ENCODE results near the gene LIN37.

LIN37 gene, protein sequence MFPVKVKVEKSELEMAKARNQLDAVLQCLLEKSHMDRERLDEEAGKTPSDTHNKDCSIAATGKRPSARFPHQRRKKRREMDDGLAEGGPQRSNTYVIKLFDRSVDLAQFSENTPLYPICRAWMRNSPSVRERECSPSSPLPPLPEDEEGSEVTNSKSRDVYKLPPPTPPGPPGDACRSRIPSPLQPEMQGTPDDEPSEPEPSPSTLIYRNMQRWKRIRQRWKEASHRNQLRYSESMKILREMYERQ

DNA sequence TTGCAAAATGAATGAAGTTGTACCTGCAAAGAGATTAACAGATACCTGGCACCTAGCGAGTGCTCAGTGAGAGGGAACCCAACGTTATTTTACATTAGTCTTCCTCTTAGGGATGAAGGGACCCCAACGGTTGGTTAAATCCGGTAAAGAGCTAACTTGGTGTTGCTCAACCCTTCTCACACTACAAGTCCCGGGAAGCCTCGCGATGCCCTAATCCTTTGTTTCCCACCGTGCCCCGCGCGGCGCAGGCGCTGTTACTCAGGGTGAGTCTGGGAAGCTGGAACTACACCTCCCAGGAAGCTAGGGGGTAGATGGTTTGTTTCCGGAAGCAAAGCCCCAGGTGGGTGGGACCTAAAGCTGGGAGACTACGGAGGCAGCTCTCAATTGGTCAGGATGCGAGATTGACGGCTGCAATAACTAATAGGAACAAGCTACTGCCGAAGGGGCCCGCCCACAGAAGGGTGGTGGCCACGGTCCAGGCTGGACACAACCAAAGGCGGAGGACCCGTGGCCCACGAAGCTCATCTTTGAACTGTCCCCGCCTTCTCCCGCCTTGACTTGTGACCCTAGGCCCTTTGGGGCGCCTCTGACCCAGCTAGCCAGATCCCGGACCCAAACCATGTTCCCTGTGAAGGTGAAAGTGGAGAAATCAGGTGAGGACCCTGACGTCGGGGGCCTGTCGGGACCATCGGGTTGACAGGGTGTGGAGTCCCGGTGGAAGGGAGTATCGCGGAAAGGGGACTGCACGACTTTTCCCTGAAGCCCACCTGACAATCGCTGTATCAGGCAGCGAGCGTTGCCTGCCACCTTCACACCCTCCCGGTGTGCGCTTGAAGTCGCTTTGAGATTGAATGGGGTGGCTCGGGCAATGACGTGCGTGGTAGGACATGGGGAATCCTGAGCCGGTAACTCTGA is at the start of gene LIN37:
Gene LIN37 (plus strand): TSS at position 471 of the 915 bp plus-strand sequence. CDS start 149 bp downstream, at position 620.
- DNase-seq = peak; percentile 100

DNA sequence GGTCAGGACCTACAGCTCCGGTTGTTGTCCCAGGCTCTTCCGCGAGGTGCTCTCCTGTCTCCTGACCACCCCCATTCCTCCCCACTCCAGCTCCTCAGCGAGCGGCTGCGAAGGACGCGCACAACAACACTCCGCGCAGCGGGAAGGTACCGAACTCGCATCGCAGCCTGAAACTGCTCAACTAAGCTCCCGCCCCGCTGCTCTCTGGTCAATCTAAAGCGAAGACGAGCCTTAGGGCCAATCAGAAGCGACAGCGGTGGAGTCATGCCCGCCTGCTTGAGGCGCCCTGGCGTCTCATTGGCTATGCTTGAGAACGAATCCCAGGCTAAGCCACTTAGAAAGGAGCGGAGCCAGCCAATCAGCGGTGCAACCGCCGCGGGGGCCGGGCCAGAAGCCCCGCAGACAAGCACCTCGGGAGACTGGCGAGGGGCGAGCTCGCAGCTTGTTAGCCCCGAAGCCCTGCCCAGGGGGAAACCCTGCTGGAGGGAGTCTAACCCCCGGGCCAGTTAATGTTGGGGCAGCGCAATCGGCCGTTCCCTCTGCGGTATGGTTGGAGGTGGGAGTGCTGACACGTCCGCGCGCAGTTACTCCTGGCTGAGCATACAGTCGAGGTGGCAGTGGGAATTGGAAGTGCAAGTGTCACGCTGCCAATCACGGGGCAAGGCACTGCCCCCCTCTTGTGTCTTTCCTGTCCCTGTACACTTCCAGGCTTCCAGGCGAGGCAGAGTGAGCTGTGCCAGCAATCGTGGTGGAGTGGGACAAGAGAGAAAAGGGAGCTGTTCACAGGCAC is 46.0 kb upstream of the LIN37 start:
- DNase-seq = peak; percentile 99 to 100

DNA sequence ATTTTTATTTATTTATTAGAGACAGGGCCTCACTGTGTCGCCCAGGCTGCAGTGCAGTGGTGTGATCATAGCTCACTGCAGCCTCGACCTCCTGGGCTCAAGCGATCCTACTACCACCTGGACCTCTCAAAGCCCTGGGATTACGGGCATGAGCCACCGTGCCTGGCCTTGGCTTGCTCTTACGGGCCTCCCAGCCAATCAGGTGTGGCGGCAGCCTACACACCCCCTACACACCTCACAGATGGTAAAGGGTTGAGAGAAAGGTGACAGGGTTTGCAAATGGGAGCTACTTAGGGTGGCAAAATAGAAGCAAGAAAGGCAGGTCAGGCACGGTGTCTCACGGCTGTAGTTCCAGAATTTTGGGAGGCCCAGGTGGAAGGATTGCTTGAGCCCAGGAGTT is 45.0 kb upstream of the LIN37 start:
- peak in 1 of 2 experiments; percentile 28 for DNase-seq

DNA sequence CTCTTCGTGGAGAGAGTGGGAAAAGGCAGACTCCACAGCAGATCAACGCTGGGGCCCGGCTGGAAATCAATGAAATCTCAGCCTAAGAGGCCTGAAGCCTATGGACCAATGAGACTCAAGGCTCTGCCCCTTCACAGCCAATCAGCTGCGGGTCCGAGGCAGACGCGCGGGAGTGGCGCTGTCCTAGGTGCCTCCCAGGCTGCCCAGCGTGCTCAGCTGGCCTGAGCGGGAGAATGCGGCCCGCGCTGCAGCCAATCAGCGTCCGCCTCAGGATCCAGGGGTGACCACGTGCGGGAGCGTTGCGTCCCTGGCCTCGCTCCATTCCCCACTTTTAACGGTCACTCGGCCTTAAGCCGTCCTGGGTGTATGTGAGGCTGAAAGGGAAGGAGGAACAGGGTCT is 44.2 kb upstream of the LIN37 start, which contains the start of gene ZBTB32:
Gene ZBTB32 (plus strand): TSS at position 341 of the 400 bp plus-strand sequence. CDS start 10,069 bp downstream, outside the sequence.
- no peak for DNase-seq

DNA sequence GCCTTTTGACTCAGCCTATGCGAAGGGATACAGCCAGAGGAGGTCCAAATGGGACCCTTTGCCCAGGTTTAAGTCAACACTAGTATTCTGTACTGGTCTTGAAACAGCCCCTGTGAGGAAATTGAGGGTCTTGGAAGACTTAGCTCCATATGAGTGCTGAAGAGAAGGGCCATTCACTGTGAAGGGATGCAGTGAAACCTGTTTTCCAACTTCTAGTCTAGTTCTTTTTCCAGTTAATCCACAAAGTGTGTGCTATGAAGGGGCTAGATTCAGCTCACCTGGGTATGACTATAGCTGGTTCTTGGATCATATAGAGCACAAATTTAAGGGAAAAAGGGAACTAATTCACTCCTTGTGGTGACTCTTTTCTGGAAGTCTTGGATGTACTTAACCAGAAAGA is 40.0 kb upstream of the LIN37 start:
- DNase-seq = no peak

DNA sequence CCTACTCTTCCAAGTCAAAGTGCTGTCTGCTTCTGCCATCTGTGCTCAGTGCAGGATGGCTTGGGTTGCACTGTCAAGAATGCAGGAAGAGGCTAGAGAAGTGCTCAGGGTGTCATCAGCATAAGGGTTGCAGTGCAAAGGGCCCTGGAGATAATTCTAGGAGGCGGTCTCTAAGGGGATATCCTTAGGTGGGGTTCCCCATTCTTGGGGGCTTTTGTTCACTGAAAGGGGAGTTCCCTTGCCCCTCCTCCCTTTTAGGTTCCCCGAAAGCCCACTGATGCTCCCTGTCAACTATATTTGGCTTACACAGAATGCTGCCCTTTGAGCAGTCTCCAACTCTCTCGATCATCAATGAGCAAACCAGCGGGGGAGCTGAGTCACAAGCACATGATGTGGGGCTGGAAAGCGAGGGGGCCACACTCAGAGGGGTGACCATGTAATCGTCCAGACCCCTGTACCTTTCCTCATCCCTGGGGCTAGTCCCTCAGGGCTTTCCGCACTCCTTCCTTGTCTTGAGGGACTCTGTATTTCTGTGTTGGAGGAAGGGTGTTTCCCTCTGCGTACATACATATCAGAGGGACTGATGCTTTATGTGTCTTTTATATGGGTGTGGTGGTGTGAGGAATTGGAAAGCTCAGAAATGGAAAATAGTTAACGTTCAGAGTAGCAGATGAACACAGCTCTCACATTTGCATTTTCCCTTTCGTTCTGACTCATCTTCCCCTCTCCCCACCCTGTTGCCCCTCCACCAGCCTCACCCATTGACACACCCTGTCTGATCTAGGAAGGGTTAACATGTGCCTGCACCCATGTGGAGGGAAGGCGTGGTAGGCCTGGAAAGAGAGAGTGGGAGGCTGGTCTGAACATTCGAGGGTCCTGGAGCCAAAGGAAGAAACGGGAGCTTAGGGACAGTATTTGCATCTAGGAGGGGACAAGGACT is 37.3 kb upstream of the LIN37 start:
- no peak for DNase-seq

DNA sequence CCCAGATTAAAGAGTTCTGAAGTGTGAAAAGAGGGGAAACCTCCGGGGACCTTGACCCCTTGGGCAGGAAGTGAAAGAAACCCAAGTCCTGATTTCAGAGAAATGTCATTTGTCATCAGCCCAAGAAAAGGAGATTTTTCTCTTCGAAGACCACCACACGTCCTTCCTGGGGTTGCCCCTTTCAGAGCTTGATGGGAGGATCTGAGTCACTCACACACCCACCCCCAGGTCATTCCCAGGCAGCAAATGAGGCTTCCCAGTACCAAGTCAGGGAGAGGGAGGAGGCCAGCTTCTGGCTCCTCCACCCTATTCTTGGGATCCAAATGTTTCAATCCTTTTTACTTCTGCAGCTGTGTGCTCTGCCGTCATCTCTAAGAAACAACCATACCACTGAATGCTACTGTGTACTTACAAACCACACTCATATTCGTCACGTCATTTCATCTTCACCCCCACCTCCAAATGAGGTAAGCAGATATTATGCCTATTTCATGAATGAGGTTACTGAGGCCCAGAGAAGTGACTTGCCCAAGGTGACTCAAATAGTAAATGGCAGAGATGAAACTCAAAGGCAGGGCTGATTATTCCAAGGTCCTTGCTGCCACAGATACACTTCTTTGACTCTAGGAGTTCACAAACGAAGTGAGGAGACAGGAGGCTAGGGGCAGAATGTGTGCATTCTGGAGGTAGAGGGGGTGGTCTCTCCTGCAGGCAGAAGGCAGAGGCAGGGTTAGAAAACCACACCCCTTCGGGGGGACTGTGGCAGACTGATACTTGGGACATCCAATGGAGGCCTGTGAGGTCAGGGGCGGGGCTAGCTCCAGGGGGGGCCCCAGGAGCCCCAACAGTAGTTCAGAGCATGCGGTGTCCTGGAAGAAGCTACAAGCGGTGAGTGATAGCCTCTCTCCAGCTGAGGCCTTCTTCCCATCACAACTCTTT is 35.5 kb upstream of the LIN37 start:
- DNase-seq = no peak

DNA sequence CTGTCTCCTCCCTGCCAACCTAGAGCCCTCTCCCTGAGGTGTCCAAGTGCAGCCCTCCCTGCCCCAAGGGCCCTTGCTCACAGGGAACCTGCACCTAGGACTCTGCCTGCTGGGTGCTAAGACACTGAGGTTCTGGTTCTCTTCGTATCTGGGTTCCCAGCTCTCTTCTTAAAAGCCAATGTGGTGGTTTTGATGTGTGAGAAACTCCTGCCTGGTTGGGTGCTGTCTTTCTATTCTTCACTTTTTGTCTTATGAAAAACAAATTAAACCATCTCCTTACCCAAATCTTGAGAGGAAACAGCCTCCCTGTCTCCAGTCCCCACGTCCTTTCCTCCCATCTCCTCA is 34.9 kb upstream of the LIN37 start:
- DNase-seq = no peak

DNA sequence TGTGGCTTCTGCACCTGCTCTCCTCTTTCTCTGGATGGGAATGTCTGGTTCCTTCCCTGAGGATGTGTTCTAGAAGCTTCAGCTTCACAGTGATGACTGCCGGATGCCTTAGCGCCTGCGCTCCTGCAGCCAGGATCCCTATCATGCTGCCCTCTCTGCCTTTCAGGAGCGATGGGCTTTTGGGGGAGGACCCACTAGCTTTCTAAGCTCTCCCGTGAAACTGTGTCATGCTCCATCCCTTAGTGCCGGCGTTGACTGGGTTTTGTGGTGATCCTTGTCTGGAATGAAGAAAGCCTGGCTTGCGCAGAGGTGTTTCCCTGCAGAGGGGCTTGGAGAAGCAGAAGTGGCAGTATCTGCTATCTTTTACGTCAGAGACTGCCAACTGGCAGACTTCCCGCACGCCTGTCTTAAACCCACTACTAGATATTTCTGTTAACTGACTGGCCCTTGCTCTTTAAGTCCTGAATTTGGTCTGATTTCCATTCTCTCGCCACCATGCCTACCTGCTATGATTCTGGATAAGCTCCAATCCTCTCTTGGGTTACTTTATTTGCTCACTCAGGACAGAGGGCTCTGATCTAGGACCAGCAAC is 34.4 kb upstream of the LIN37 start:
- no peak for DNase-seq

DNA sequence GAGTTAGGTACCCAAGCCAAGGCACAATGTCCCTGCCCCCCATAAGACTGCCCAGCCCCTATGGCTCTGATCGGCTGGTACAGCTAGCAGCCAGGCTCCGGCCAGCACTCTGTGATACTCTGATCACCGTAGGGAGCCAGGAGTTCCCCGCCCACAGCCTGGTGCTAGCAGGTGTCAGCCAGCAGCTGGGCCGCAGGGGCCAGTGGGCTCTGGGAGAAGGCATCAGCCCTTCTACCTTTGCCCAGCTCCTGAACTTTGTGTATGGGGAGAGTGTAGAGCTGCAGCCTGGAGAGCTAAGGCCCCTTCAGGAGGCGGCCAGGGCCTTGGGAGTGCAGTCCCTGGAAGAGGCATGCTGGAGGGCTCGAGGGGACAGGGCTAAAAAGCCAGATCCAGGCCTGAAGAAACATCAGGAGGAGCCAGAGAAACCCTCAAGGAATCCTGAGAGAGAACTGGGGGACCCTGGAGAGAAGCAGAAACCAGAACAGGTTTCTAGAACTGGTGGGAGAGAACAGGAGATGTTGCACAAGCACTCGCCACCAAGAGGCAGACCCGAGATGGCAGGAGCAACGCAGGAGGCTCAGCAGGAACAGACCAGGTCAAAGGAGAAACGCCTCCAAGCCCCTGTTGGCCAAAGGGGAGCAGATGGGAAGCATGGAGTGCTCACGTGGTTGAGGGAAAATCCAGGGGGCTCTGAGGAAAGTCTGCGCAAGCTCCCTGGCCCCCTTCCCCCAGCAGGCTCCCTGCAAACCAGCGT is 33.6 kb upstream of the LIN37 start:
- peak in 1 of 2 experiments; percentile 21 for DNase-seq

DNA sequence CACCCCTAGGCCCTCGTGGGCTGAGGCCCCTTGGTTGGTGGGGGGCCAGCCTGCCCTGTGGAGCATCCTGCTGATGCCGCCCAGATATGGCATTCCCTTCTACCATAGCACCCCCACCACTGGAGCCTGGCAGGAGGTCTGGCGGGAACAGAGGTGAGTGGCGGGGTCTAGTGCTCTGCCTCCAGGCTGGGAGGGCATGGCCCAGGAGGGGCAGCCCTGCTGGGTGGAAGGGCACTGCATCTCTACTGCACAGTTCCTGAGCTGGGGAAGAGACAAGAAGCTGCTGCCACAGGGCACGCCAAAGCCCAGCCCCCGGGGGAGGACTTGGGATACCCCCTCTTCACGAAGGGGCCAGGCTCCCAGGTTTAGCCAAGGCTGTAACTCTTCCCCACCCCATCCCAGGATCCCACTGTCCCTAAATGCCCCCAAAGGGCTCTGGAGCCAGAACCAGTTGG is 33.0 kb upstream of the LIN37 start:
- no peak for DNase-seq

DNA sequence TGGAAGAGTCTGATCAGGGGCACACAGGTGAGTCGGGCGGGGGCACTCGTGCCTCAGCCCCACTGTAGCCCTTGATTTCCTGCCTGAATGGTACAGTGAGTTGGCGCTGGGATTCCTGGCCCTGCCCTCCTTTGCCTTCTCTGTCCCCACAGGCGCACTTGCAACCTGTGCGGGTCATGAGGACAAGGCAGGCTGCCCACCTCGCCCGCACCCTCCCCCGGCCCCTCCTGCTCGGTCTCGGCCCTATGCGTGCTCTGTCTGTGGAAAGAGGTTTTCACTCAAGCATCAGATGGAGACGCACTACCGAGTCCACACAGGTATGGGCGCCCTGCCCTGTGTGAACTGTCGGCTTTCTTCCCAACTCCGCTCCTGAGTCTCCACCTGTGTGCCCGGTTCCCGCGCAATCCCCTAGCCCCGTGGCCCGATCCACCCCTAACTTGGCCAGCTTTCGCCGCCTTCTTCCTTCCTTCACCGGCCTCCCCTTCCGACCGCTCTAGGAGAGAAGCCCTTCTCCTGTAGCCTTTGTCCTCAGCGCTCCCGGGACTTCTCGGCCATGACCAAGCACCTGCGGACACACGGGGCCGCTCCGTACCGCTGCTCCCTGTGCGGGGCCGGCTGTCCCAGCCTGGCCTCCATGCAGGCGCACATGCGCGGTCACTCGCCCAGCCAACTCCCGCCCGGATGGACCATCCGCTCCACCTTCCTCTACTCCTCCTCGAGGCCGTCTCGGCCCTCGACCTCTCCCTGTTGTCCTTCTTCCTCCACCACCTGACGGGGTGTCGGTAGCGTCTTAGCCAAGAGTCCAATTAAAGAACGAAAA is 32.2 kb upstream of the LIN37 start:
- peak; percentile 71 to 87 for DNase-seq

DNA sequence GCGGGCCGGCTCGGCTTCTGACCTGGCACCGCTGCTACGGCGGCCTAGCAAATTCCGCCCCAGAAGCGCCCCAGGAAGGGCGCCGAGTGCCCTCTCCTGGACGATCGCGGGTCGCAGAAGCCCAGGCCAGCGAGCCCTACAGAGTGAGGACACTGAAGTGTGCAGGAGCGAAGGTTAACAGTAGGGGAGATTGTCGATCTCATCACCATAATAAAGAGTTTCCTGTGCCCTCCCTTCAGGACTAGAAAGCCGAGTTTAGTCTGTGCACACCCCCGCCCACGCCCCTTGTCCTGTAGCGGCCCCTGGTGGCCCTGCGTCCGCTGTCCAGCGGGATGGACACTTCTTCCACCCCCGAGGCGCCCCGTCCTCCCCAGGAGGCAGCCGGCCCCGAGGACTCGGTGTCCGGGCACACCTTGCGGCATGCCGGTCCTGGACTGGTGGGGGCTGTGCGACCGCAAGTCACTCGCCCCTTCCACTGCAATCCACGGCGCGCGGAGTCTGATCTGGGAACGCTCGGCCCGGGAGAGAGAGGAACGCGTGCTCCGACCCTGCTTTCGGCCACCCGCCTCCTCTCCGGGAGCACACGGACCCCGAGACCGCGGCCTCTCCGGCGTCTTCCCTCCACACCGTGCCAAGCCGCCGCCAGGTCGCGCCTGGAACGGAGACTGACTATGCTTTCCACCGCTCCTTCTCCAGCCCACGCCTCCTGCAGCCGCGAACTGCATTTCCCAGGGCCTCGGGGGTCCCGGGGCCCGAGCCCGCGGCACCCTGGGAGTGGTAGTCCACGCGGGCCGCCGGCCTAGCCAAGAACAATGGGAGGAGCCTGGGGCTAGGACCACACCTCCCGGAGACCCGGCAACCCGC is 31.3 kb upstream of the LIN37 start:
- DNase-seq = peak; percentile 76 to 92

DNA sequence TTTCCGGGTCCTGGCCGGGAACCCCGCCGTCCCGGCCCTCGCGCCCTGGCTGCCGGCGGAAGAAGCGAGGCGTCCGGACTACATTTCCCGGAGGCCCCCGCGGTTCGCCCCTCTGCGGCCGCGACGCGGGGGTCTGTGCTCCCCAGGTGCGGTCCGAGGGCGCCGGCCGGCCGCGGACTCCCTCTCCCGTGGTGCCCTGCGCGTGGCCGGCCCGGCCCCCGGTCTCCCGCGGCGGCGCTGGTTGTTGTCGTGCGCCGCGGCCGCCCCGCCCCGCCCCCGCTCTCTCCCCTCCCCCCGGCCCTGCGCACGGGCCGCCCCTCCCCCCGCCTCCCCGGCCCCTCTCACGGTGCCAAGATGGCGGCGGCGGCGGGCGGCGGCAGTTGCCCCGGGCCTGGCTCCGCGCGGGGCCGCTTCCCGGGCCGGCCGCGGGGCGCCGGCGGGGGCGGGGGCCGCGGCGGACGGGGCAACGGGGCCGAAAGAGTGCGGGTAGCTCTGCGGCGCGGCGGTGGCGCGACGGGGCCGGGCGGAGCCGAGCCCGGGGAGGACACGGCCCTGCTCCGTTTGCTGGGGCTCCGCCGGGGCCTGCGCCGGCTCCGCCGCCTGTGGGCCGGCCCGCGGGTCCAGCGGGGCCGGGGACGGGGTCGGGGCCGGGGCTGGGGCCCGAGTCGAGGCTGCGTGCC is 30.6 kb upstream of the LIN37 start, which contains the start of gene KMT2B:
Gene KMT2B (plus strand): TSS at position 339 of the 680 bp plus-strand sequence. CDS start 16 bp downstream, at position 355.
- peak; percentile 94 to 100 for DNase-seq

DNA sequence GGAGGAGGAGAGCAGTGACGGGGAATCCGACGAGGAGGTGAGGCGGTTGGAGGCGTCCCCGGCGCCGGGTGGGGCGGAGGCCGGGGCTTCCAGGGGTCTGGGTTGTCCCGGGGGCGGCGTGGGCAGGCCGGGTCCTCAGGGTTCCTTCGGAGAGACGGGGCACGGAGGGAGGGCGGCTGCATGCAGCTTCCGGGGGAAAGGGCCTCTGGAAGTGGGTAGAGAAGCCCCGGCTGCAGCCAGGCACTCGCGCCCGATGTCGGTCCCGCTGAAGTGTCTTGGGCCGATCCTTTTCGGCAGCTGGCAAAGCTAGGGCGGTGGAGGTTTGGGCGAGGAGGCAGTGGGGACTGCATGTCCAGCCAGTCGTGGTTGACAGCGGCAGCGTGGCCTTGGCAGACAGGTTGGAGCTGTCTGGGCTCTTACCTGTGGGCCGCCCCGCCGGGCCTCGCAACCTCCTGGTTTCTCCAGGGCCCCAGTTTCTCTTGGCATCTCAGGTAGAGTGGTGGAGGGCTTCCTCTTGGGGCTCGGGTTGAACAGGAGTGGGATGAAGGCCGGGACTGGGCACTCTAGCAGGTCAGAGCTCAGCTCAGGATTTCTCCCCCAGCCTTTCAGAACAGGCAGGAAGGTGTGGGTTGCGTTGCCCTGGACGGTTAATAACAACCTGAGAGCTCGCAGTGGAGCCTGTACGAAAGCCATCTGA is 29.9 kb upstream of the LIN37 start:
- DNase-seq = peak in 1 of 2 experiments; percentile 71
